Measurements from ENCODE around the gene MACROD1. TPM values are rescaled to one million over a fixed set of nuclear protein-coding genes. Genes with fewer than 3 reads are reported as not detected.

MACROD1 gene
- total RNA-seq, 1 donor from 2014 or later: 12.3 TPM

GRCh38 chr11:64064374-64065140, 101.4 kb downstream of the MACROD1 start:
- Histone ChIP-seq H3K4me3 (ENCODE audit: low read depth, low read length) (no peak overlapping the region), H3K36me3 (ENCODE audit: control insufficient read depth, insufficient read depth, low read length) (no peaks in the 10 kb centered on the region), H3K27me3 (ENCODE audit: control insufficient read depth, insufficient read depth, low read length) (peaks cover 74% of the 10 kb centered on the region)
- TF ChIP-seq CTCF (IDR thresholded peaks at IDR 0.05; ENCODE audit: insufficient read depth, low read length, poor library complexity, severe bottlenecking): no peak
- DNase-seq (ENCODE audit: low read depth): no peak

- Histone ChIP-seq H3K27me3 (ENCODE audit: control insufficient read depth, insufficient read depth, low read length) (peaks cover 74% of the 10 kb centered on the region), H3K4me3 (ENCODE audit: low read depth, low read length) (no peak overlapping the region), H3K36me3 (ENCODE audit: control insufficient read depth, insufficient read depth, low read length) (no peaks in the 10 kb centered on the region)
- DNase-seq (ENCODE audit: low read depth): no peak
- no peak for TF ChIP-seq CTCF (IDR thresholded peaks at IDR 0.05; ENCODE audit: insufficient read depth, low read length, poor library complexity, severe bottlenecking)
These were observed 102.1 kb downstream of the MACROD1 start for GRCh38 chr11:64063777-64064176.

- Histone ChIP-seq H3K27me3 (ENCODE audit: control insufficient read depth, insufficient read depth, low read length) (peaks cover 73% of the 10 kb centered on the region), H3K36me3 (ENCODE audit: control insufficient read depth, insufficient read depth, low read length) (no peaks in the 10 kb centered on the region), H3K4me3 (ENCODE audit: low read depth, low read length) (no peak overlapping the region)
- DNase-seq (ENCODE audit: low read depth): no peak
- TF ChIP-seq CTCF (IDR thresholded peaks at IDR 0.05; ENCODE audit: insufficient read depth, low read length, poor library complexity, severe bottlenecking): no peak
These were observed 103.5 kb downstream of the MACROD1 start for GRCh38 chr11:64062185-64063039.

- no peaks in the 10 kb centered on the region for H3K36me3 ChIP-seq (ENCODE audit: control insufficient read depth, insufficient read depth, low read length)
- H3K4me3 ChIP-seq (ENCODE audit: low read depth, low read length): no peak overlapping the region
- no peak for DNase-seq (ENCODE audit: low read depth)
- no peak for TF ChIP-seq CTCF (IDR thresholded peaks at IDR 0.05; ENCODE audit: insufficient read depth, low read length, poor library complexity, severe bottlenecking)
- peaks cover 73% of the 10 kb centered on the region for H3K27me3 ChIP-seq (ENCODE audit: control insufficient read depth, insufficient read depth, low read length)
These were observed 105.0 kb downstream of the MACROD1 start for GRCh38 chr11:64060861-64061444.

- H3K27me3 ChIP-seq (ENCODE audit: control insufficient read depth, insufficient read depth, low read length): peaks cover 76% of the 10 kb centered on the region
- no peak for TF ChIP-seq CTCF (IDR thresholded peaks at IDR 0.05; ENCODE audit: insufficient read depth, low read length, poor library complexity, severe bottlenecking)
These were observed 105.6 kb downstream of the MACROD1 start for GRCh38 chr11:64060263-64060860.

More at GRCh38 chr11:64060263-64060860, 105.6 kb downstream of the MACROD1 start:
- DNase-seq (ENCODE audit: low read depth): no peak
- Histone ChIP-seq H3K4me3 (ENCODE audit: low read depth, low read length) (no peak overlapping the region), H3K36me3 (ENCODE audit: control insufficient read depth, insufficient read depth, low read length) (no peaks in the 10 kb centered on the region)

All from kidney epithelial cell (primary cell).